ENCODE results near the gene AHDC1. TPM values are rescaled to one million over a fixed set of nuclear protein-coding genes. Genes with fewer than 3 reads are reported as not detected.

The AHDC1 gene
- total RNA-seq, 1 experiment from 2014 or later, result 33.7 TPM

GRCh38 chr1:27648602-27649305 is 44.8 kb upstream of the AHDC1 start (continued):
- no peak for TF ChIP-seq CEBPB (IDR thresholded peaks at IDR 0.05; ENCODE audit: low read depth)

DNA sequence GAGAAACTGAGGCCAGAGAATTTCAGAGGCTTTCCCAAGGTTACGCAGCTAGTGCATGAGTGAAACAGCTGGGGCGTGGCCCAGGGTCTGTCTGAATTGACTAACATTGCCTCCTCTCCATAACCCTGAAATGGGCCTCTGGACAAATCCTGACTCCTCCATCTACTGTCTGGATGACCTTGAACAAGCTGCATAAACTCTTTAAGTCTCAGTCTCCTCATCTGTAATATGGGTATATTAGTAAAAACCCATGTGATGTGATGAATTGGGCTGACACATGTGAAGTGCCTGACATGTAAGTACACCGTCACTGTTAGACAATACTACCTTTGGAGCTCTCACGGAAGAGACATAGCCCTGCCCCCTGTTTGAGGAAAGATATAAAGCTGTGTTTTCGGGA is 43.4 kb upstream of the AHDC1 start:
- H3K27me3 ChIP-seq (ENCODE audit: insufficient read depth, low read length), result no peaks in the 10 kb centered on the region
- no peak overlapping the region for H3K4me3 ChIP-seq (replicated peaks in 1 of 2; ENCODE audit: low read depth in 1 of 2, low read length in 2 of 2)
- DNase-seq (ENCODE audit: low read depth, low spot score) (no peak), ATAC-seq (no peak)
- no peaks in the 10 kb centered on the region for H3K36me3 ChIP-seq (ENCODE audit: control insufficient read depth in 1 of 2, insufficient read depth in 2 of 2, low read length in 2 of 2)
- no peaks in the 10 kb centered on the region for H3K9me2 ChIP-seq (ENCODE audit: insufficient read depth)
- no peak overlapping the region for H3K27ac ChIP-seq (ENCODE audit: low read depth, low read length)
- intact Hi-C loops (cut with micrococcal nuclease), result no loop called here
- RAD21 ChIA-PET (ENCODE audit: low non-redundant PET in 1 of 2, low total read pairs in 2 of 2, uncharacterized antibody in 2 of 2, unreplicated experiment in 2 of 2), result no interaction called here
- H3K4me1 ChIP-seq (ENCODE audit: control insufficient read depth in 1 of 2, insufficient read depth in 2 of 2, low read length in 2 of 2), result peaks cover 16 to 41% of the 10 kb centered on the region in 2 experiments
- POLR2A ChIA-PET, result no interaction called here
- BruUV-seq (replicated peaks), result no TSS peak
- H3K4me2 ChIP-seq (ENCODE audit: low read length), result no peak overlapping the region
- no peak overlapping the region for H2AFZ ChIP-seq (ENCODE audit: low read depth, low read length, poor library complexity, severe bottlenecking)
- no peaks in the 10 kb centered on the region for H3K79me2 ChIP-seq (ENCODE audit: insufficient read depth, low read length)
- CTCF ChIA-PET, result interaction anchor here (2.3 kb wide), 1 partner anchor 15 kb away, joined by 8 read pairs; no protein-coding TSS in a partner anchor
- H3K9me3 ChIP-seq (ENCODE audit: control insufficient read depth in 1 of 2, insufficient read depth in 1 of 2, low read depth in 1 of 2, low read length in 2 of 2), result no peaks in the 10 kb centered on the region
- TF ChIP-seq EZH2phosphoT487 (IDR thresholded peaks at IDR 0.05; ENCODE audit: borderline replicate concordance) (no peak), SRF (IDR thresholded peaks at IDR 0.05; ENCODE audit: low read depth) (no peak), CEBPB (IDR thresholded peaks at IDR 0.05; ENCODE audit: low read depth) (no peak), RAD21 (IDR thresholded peaks at IDR 0.05; ENCODE audit: low read depth) (no peak), EZH2 (IDR thresholded peaks at IDR 0.05) (no peak), FOSL1 (IDR thresholded peaks at IDR 0.05; ENCODE audit: low read depth) (no peak), ZFX (IDR thresholded peaks at IDR 0.05) (no peak), ZNF274 (IDR thresholded peaks at IDR 0.05; ENCODE audit: low read depth, low read length) (no peak), CBX3 (IDR thresholded peaks at IDR 0.05; ENCODE audit: low read depth) (no peak), ELF1 (IDR thresholded peaks at IDR 0.05; ENCODE audit: borderline replicate concordance, low read depth) (no peak), SIN3A (IDR thresholded peaks at IDR 0.05; ENCODE audit: low read depth) (no peak), TCF7L2 (IDR thresholded peaks at IDR 0.05; ENCODE audit: borderline replicate concordance, extremely low read depth, insufficient read depth, insufficient read length) (no peak), EGR1 (IDR thresholded peaks at IDR 0.05; ENCODE audit: low read depth) (no peak), SP1 (IDR thresholded peaks at IDR 0.05; ENCODE audit: low read depth) (no peak), ATF3 (IDR thresholded peaks at IDR 0.05) (no peak), JUND (IDR thresholded peaks at IDR 0.05) (no peak)
- TF ChIP-seq, protein P1, sequence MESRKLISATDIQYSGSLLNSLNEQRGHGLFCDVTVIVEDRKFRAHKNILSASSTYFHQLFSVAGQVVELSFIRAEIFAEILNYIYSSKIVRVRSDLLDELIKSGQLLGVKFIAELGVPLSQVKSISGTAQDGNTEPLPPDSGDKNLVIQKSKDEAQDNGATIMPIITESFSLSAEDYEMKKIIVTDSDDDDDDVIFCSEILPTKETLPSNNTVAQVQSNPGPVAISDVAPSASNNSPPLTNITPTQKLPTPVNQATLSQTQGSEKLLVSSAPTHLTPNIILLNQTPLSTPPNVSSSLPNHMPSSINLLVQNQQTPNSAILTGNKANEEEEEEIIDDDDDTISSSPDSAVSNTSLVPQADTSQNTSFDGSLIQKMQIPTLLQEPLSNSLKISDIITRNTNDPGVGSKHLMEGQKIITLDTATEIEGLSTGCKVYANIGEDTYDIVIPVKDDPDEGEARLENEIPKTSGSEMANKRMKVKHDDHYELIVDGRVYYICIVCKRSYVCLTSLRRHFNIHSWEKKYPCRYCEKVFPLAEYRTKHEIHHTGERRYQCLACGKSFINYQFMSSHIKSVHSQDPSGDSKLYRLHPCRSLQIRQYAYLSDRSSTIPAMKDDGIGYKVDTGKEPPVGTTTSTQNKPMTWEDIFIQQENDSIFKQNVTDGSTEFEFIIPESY (IDR thresholded peaks at IDR 0.05; ENCODE audit: extremely low read depth, insufficient replicate concordance, low read length), result no peak
- TF ChIP-seq, protein P2, sequence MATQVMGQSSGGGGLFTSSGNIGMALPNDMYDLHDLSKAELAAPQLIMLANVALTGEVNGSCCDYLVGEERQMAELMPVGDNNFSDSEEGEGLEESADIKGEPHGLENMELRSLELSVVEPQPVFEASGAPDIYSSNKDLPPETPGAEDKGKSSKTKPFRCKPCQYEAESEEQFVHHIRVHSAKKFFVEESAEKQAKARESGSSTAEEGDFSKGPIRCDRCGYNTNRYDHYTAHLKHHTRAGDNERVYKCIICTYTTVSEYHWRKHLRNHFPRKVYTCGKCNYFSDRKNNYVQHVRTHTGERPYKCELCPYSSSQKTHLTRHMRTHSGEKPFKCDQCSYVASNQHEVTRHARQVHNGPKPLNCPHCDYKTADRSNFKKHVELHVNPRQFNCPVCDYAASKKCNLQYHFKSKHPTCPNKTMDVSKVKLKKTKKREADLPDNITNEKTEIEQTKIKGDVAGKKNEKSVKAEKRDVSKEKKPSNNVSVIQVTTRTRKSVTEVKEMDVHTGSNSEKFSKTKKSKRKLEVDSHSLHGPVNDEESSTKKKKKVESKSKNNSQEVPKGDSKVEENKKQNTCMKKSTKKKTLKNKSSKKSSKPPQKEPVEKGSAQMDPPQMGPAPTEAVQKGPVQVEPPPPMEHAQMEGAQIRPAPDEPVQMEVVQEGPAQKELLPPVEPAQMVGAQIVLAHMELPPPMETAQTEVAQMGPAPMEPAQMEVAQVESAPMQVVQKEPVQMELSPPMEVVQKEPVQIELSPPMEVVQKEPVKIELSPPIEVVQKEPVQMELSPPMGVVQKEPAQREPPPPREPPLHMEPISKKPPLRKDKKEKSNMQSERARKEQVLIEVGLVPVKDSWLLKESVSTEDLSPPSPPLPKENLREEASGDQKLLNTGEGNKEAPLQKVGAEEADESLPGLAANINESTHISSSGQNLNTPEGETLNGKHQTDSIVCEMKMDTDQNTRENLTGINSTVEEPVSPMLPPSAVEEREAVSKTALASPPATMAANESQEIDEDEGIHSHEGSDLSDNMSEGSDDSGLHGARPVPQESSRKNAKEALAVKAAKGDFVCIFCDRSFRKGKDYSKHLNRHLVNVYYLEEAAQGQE (IDR thresholded peaks at IDR 0.05; ENCODE audit: low read depth), result no peak
- H3K9ac ChIP-seq (ENCODE audit: low read length), result no peak overlapping the region
- H4K20me1 ChIP-seq (ENCODE audit: insufficient read depth), result no peaks in the 10 kb centered on the region

Measured in HCT116 (cell line).